ENCODE data around the gene SCYL1. TPM values are rescaled to one million over a fixed set of nuclear protein-coding genes. Genes with fewer than 3 reads are reported as not detected.

The SCYL1 gene
- total RNA-seq, 1 donor, result 125 TPM

DNA sequence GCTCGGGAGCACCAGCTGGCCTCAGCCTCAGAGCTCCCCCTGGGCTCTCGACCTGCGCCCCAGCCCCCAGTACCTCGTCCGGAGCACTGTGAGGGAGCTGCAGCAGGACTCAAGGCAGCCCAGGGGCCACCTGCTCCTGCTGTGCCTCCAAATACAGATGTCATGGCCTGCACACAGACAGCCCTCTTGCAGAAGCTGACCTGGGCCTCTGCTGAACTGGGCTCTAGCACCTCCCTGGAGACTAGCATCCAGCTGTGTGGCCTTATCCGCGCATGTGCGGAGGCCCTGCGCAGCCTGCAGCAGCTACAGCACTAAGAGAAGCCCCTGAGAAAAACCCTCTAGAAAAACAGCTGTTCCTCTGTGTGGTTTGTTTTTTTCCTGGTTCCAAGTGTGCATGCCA is 46.5 kb downstream of the SCYL1 start:
- peak overlapping the region; percentile 96 for H3K4me3 ChIP-seq (ENCODE audit: low read depth, low read length)
- no peak for DNase-seq (ENCODE audit: low read depth)

GRCh38 chr11:65571940-65572339 is 47.1 kb downstream of the SCYL1 start:
- peak; percentile 47 for DNase-seq (ENCODE audit: low read depth)
- H3K4me3 ChIP-seq (ENCODE audit: low read depth, low read length), result peak overlapping the region; percentile 69
- TF ChIP-seq, protein P1, sequence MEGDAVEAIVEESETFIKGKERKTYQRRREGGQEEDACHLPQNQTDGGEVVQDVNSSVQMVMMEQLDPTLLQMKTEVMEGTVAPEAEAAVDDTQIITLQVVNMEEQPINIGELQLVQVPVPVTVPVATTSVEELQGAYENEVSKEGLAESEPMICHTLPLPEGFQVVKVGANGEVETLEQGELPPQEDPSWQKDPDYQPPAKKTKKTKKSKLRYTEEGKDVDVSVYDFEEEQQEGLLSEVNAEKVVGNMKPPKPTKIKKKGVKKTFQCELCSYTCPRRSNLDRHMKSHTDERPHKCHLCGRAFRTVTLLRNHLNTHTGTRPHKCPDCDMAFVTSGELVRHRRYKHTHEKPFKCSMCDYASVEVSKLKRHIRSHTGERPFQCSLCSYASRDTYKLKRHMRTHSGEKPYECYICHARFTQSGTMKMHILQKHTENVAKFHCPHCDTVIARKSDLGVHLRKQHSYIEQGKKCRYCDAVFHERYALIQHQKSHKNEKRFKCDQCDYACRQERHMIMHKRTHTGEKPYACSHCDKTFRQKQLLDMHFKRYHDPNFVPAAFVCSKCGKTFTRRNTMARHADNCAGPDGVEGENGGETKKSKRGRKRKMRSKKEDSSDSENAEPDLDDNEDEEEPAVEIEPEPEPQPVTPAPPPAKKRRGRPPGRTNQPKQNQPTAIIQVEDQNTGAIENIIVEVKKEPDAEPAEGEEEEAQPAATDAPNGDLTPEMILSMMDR (IDR thresholded peaks at IDR 0.05; ENCODE audit: insufficient read depth, low read depth, low read length), result peak; percentile 31

More for the DNA sequence above, 46.5 kb downstream of the SCYL1 start:
- TF ChIP-seq, protein P1 (IDR thresholded peaks at IDR 0.05; ENCODE audit: insufficient read depth, low read depth, low read length), result no peak

GRCh38 chr11:65572356-65573051 is 47.6 kb downstream of the SCYL1 start, which contains the start of gene FAM89B:
Gene FAM89B, plus strand, starts transcription at chr11:65572538. Its CDS starts 132 bp downstream, at chr11:65572670.
- DNase-seq (ENCODE audit: low read depth), result peak; percentile 89
- peak within 1 kb of the TSS; percentile 69 for H3K4me3 ChIP-seq (ENCODE audit: low read depth, low read length)
- TF ChIP-seq, protein P1 (IDR thresholded peaks at IDR 0.05; ENCODE audit: insufficient read depth, low read depth, low read length), result no peak

GRCh38 chr11:65573391-65574079 is 48.7 kb downstream of the SCYL1 start:
- DNase-seq (ENCODE audit: low read depth), result no peak
- H3K4me3 ChIP-seq (ENCODE audit: low read depth, low read length), result peak overlapping the region; percentile 69
- TF ChIP-seq, protein P1 (IDR thresholded peaks at IDR 0.05; ENCODE audit: insufficient read depth, low read depth, low read length), result no peak

DNA sequence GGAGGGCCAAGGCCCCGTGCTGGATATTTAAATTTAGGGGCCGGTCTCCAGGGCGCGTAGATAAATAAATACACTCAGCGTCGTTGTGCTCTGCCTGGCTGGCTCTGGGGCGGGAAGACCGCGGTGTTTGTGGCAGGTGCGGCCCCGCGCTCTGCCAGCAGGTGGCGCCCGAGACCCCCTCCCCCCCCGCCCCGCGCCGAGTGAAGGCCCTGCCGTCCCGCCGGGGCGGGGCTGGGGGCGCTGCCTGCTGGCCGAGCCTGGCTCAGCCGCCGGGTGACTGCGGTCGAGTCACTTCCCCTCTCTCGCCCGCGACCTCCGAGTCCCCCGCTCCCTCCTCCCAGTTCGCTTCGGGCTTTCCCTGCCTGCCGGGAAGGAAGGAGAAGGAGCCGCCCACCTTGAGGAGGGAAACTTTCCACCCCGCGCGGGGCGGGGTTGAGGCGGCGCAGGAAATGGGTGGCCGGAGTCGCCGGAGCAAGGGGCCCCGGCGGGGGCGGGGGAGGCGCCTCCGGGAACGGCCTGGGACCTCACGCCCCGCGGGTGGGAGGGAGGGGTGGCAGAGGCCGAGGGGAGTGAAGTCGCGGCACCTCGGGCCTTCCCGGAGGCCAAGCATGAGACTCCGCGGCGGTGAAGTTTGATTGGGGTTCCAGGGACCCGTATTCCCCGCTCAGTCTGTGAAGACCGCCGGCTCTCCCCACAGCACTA is 49.4 kb downstream of the SCYL1 start:
- peak overlapping the region; percentile 69 for H3K4me3 ChIP-seq (ENCODE audit: low read depth, low read length)
- peak; percentile 98 for DNase-seq (ENCODE audit: low read depth)
- TF ChIP-seq, protein P1 (IDR thresholded peaks at IDR 0.05; ENCODE audit: insufficient read depth, low read depth, low read length), result peak; percentile 49

DNA sequence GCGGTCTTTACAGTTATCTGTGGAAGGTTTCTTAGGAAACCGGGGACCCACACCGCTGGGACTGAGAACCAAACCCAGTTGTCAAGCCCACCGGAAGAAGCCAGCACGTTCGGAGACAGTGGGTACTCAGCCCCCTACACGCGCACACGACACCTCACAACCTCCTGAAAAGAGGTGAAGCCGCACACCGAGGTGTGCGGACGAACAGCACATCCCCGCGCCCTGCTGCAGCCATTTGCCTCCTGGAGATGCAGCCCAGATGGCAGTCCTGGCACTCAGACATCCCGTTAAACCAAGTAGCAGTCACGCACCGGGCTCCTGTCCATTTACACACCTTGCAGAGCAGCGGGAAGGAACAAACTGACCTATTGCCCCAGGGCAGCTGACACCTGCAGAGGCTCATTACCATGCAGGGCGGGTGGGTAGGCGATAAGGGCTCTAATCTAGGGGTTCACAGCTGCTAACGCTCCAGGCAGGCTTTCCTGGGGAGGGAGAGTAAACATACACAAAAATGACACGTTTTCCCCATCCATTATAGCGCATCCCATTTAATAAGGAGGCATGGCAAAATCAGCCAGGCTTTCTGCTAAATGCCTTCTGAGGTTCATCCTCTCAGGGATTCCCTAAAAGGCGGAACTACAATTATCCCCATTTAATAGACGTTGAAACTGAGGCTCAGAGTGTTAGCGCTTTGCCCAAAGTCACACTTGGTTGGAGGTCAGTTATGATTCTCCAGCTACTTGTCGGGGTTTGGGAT is 50.1 kb downstream of the SCYL1 start:
- H3K4me3 ChIP-seq (ENCODE audit: low read depth, low read length), result peak overlapping the region; percentile 63
- TF ChIP-seq, protein P1 (IDR thresholded peaks at IDR 0.05; ENCODE audit: insufficient read depth, low read depth, low read length), result no peak
- peak; percentile 37 for DNase-seq (ENCODE audit: low read depth)

All from fibroblast of villous mesenchyme (primary cell).